OCI-LY1 (cell line): ENCODE data around the gene VTI1B.

ENCODE experiments used
- EZH2 ChIP-seq: fragments of 200-600 bp; sonication (generic), shearing (Covaris generic); IDR thresholded peaks from 2 replicates; pipeline ENCODE4 v1.8.0; 2017; ENCODE audit warnings: borderline replicate concordance, mixed run types, mild to moderate bottlenecking, antibody characterized with exemption, low read length, moderate library complexity, mixed read lengths
- TF ChIP-seq, protein P1 (sequence below): fragments of 200-600 bp; sonication (generic), shearing (Covaris generic); IDR thresholded peaks from 2 replicates; pipeline ENCODE4 v1.5.1; 2017; ENCODE audit warnings: mild to moderate bottlenecking, antibody characterized with exemption, low read length, moderate library complexity, mixed read lengths

- TF ChIP-seq, protein P1, sequence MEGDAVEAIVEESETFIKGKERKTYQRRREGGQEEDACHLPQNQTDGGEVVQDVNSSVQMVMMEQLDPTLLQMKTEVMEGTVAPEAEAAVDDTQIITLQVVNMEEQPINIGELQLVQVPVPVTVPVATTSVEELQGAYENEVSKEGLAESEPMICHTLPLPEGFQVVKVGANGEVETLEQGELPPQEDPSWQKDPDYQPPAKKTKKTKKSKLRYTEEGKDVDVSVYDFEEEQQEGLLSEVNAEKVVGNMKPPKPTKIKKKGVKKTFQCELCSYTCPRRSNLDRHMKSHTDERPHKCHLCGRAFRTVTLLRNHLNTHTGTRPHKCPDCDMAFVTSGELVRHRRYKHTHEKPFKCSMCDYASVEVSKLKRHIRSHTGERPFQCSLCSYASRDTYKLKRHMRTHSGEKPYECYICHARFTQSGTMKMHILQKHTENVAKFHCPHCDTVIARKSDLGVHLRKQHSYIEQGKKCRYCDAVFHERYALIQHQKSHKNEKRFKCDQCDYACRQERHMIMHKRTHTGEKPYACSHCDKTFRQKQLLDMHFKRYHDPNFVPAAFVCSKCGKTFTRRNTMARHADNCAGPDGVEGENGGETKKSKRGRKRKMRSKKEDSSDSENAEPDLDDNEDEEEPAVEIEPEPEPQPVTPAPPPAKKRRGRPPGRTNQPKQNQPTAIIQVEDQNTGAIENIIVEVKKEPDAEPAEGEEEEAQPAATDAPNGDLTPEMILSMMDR, result no peak
- no peak for TF ChIP-seq EZH2
These were observed 43.5 kb downstream of the VTI1B start for GRCh38 chr14:67630938-67631337.
